Brain pericyte (primary cell): ENCODE data around the gene IFNGR1.
"Not testable (repeated sequence)": the region's sequence is repeated elsewhere in the genome, so short reads cannot be mapped to it uniquely, and the experiment has no call there.

ENCODE experiments used
- DNase-seq: peaks from one replicate; pipeline ENCODE4 v3.0.0-alpha.2; 2012; ENCODE audit warnings: low read depth, low spot score

The IFNGR1 gene

DNA sequence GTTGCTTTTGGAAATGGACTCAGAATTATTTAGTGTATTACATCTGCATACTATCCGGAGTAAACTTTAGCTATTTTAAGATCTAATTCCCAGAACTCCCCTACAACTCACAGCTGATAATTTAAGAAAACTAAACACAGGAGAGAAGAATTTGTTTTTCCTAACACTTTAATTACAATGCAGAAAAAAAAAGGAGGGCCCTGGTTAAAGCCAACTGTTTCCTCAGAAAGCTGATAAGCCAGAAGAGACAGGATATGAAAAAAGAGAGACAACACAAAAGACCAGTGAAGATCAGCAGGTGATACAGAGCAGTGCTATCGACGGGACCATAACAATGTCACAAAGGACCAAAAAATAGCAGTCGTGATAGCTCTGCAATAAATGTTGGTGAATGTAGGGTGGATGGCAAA, 5.8 kb downstream of the IFNGR1 start:
- DNase-seq, result no peak

DNA sequence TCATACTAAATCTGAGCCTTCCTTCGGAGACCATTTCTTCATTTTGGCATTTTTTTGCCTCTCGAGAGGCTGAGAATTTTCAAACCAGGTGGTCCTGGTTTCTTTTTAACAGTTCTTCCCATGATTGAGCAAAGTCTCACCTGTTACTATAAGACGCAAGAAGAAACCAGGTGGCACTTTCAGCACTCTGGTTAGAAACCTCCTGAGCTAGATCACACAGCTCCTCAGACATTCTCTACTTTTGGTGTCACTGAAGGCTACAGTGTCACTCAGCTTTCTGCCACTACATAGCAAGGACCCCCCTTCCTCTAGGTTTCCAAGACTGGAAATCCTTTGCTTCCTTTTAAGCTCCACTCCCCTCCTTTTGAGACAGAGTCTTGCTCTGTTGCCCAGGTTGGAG, 7.3 kb downstream of the IFNGR1 start:
- DNase-seq, result no peak

GRCh38 chr6:137210903-137211302, 8.3 kb downstream of the IFNGR1 start:
- DNase-seq, result no peak

DNA sequence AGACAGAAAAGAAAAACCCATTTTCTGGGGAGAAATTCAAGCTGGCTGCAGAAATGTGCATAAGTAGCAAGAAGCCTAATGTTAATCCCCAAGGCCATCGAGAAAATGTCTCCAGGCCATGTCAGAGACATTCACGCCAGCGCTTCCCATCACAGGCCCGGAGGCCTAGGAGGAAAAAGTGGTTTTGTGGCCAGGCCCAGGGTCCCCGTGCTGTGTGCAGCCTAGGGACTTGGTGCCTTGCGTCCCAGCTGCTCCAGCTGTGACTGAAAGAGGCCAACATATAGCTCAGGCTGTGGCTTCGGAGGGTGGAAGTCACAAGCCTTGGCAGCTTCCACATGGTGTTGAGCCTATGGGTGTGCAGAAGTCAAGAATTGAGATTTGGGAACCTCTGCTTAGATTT, 10.9 kb downstream of the IFNGR1 start:
- no peak for DNase-seq

DNA sequence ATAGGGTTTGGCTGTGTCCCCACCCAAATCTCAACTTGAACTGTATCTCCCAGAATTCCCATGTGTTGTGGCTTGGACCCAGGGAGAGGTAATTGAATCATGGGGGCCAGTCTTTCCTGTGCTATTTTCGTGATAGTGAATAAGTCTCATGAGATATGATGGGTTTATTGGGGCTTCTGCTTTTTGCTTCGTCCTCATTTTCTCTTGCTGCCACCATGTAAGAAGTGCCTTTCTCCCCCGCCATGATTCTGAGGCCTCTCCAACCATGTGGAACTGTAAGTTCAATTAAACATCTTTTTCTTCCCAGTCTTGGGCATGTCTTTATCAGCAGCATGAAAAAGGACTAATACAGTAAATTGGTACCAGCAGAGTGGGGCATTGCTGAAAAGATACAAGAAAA, 11.7 kb downstream of the IFNGR1 start:
- not testable (repeated sequence) for DNase-seq

- no peak for DNase-seq
These were observed 12.6 kb downstream of the IFNGR1 start for GRCh38 chr6:137206577-137206976.

DNA sequence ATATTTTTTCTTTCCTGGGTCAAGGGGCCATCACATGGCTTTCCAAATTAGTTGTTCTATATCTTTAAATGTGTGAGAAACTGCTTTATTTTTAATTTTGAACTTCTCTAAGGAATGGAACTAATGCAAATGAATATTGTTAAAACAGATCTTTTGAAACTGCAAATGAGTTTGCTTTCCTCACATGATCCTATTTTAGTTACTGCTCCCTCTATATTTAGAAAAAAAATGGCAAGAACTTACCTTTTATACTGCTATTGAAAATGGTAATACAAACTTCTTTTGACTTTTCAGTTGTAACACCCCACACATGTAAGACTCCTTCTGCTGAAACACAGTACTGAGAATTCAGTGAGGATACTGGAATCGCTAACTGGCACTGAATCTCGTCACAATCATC, 15.9 kb downstream of the IFNGR1 start:
- DNase-seq, result no peak

- DNase-seq, result no peak
These were observed 17.1 kb downstream of the IFNGR1 start for GRCh38 chr6:137202078-137202477.

- no peak for DNase-seq
These were observed 18.2 kb downstream of the IFNGR1 start for GRCh38 chr6:137201006-137201405.

GRCh38 chr6:137200288-137200687, 18.9 kb downstream of the IFNGR1 start:
- no peak for DNase-seq

DNA sequence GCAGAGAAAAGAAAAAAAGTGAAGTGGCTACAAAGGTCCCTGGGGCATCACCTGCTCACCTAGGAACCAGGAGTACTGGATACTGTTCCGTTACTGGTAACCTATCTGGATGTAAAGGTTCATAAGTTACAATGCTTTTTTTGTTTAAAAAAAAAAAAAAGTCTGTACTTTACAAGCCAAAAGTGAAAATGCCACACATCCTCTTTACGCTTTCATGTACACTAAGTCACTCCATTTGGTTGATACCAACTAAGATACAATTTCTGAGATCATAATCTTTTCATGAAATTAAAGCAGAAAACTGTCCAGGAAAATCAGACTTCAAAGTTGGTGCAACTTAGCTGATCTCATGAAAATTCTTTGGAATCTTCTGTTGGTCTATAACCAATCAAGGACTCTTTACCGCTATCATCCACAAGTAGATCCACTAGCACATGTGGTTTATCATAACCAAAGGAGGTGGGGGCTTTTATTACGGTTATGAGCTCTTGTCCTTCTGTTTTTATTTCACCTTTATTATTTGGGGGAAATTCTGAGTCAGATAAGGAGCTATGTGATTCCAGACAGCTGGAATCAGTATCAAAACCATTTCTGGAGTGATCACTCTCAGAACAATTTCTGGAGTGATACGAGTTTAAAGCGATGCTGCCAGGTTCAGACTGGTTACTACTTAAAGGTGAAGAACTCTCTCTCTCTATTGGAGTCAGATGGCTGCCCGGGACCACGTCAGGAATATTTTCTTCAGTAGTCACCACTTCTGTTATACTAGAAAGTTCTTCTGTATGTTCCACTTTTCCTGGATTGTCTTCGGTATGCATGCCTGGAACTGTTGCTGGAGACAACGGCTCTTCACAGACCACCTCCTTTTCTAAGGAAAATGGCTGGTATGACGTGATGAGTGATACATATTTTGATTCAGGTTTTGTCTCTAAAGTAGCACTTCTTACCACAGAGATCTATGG, 21.2 kb downstream of the IFNGR1 start:
- no peak for DNase-seq

DNA sequence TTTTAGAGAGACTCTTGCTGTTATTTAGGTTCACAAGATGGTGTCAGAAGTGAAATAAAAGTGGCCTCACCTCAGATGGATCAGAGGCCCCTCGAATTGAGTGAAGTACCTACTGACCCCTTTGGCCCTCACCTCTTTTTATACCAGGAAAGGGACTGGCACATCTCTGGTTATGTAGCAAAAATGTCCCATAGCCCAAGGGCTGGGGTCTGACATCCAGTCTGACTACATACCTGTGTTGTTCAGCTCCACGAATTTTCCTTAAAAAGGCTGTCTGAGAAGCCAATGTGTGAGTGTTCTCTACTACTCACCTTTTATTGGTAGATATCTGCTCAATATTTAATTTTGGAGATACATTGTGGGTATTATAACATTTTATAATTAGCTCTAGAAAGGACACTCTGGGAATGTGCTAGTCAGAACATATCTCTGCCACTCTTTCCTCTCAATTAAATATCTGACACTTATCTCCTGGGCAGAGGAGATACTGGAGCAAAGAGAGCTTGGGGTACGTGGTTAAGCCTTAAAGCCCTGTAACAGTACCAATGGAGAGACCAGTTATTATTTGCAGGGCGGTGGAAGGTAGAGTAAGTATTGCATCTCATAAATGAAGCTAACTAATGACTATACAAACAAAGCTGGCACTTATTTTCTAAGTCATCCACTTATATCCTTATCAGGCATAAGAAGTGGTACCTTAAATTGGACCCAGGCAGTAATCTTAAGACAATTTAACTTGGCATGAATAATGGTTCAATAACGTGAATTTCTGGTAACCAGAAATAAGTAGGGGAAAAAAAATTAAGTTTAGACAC, 25.7 kb downstream of the IFNGR1 start:
- DNase-seq, result no peak

- DNase-seq, result no peak
These were observed 26.4 kb downstream of the IFNGR1 start for GRCh38 chr6:137192821-137193220.

GRCh38 chr6:137191670-137192069, 27.5 kb downstream of the IFNGR1 start:
- DNase-seq, result no peak

DNA sequence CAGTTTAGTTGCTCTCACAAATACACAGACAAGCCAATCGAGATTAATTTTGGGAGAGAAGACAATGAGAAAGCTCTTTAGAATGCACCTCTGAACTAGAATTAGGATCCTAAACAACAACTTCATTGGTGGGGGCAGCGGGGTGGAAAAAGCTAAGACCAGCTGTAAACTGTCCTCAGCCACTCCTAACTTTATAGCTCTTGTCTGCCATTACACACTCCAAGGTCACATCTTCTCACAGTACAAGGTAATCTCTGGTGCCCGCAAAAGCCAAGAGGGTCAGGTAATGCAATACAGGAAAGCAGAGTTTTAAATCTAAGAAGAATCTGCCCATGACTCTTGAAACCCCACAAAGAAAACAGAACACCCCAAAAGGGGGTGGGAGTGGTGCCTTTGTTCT, 27.9 kb downstream of the IFNGR1 start:
- DNase-seq, result no peak

GRCh38 chr6:137190583-137191094, 28.5 kb downstream of the IFNGR1 start:
- no peak for DNase-seq

DNA sequence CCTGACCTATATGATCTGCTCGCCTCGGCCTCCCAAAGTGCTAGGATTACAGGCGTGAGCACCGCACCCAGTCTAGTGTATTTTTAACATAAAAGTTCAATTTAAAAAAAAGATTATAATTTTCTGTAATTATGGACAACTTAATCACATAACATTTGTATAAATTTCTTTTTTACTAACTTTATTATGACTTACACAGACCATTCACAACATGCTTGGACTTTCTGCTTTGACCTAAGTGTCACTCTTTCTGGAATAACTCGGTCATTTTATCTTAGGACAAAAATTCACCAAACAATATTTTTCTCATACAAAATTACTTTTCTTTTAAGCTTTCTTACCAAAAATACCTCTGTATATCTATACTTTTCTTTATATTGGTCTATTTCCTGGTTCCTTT, 30.3 kb downstream of the IFNGR1 start:
- DNase-seq, result no peak

GRCh38 chr6:137185290-137185689, 33.9 kb downstream of the IFNGR1 start:
- DNase-seq, result no peak

- no peak for DNase-seq
These were observed 36.5 kb downstream of the IFNGR1 start for GRCh38 chr6:137182654-137183073.

GRCh38 chr6:137181891-137182653, 37.1 kb downstream of the IFNGR1 start:
- DNase-seq, result no peak

DNA sequence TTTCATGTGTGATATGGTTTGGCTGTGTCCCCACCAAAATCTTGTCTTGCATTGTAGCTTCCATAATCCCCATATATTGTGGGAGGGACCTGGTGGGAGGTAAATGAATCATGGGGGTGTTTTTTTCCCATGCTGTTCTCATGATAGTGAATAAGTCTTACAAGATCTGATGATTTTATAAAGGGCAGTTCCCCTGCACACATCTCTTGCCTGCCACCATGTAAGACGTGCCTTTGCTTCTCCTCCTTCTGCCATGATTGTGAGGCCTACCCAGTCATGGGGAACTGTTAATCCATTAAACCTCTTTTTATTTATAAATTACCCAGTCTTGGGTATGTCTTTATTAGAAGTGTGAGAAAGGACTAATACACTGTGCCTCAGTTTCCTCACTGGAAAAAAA, 41.6 kb downstream of the IFNGR1 start:
- DNase-seq, result no peak

GRCh38 chr6:137176729-137177128, 42.5 kb downstream of the IFNGR1 start:
- DNase-seq, result no peak
